Muscle layer of colon (tissue), 2 donors: ENCODE data around the gene KRTAP10-12.

Experiments used
- H3K27ac ChIP-seq: one replicate; pipeline ENCODE4 v1.7.0; 2013; ENCODE audit warnings: low read depth, mild to moderate bottlenecking, low read length, moderate library complexity
- H3K27me3 ChIP-seq, 2 donors: one replicate each; pipeline ENCODE4 v1.7.0; 2013; ENCODE audit warnings: low read length in 2 of 2, mild to moderate bottlenecking in 2 of 2; ENCODE audit not compliant: insufficient read depth in 2 of 2, control insufficient read depth in 1 of 2
- H3K36me3 ChIP-seq: one replicate; pipeline ENCODE4 v1.7.0; 2013; ENCODE audit warnings: mild to moderate bottlenecking, low read length; ENCODE audit not compliant: insufficient read depth
- H3K4me1 ChIP-seq: one replicate; pipeline ENCODE4 v1.7.0; 2013; ENCODE audit warnings: mild to moderate bottlenecking, low read length; ENCODE audit not compliant: insufficient read depth
- H3K4me3 ChIP-seq, 2 donors: one replicate each; pipeline ENCODE4 v1.7.0; 2013; ENCODE audit warnings: low read length in 2 of 2, low read depth in 1 of 2, mild to moderate bottlenecking in 1 of 2, moderate library complexity in 1 of 2
- H3K9ac ChIP-seq: one replicate; pipeline ENCODE4 v1.7.0; 2013; ENCODE audit warnings: low read length
- H3K9me3 ChIP-seq: one replicate; pipeline ENCODE4 v1.7.0; 2013; ENCODE audit warnings: mild to moderate bottlenecking, low read length
- donor health status: abdominal sarcoma.
- donor health status: Adenocarcinoma of cecum.

The KRTAP10-12 gene

DNA sequence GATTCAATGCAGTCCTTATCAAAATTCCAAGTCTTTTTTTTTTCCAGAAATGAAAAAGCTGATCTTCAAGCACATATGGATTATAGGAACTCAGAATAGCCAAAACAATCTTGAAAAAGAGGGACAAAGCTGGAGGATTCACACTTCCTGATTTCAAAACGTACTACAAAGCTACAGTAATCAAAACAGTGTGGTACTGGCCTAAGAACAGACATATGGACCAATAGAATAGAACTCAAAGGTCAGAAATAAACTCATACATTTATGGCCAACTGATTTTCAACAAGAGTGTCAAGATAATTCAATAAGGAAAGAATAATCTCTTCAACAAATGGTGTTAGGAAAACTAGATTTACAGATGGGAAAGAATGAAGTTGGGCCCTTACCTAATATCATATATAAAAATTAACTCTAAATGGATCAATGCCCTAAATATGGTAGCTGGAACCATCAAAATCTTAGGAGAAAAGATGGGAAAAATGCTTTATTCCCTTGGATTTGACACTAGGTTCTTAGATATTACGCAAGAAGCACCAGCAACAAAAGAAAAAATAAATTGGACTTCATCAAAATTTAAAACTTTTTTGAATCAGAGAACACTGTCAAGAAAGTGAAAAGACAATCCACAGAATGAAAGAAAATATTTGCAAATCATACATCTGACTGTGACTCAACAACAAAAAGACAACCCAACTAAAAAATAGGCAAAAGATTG is 4.0 kb upstream of the KRTAP10-12 start:
- Histone ChIP-seq H3K36me3 (no peaks in the 10 kb centered on the region), H3K4me1 (no peaks in the 10 kb centered on the region), H3K27ac (no peak overlapping the region), H3K9me3 (no peaks in the 10 kb centered on the region), H3K9ac (no peak overlapping the region), H3K4me3 (no peak overlapping the region), H3K27me3 (peaks cover 0 to 5% of the 10 kb centered on the region in 2 donors)

DNA sequence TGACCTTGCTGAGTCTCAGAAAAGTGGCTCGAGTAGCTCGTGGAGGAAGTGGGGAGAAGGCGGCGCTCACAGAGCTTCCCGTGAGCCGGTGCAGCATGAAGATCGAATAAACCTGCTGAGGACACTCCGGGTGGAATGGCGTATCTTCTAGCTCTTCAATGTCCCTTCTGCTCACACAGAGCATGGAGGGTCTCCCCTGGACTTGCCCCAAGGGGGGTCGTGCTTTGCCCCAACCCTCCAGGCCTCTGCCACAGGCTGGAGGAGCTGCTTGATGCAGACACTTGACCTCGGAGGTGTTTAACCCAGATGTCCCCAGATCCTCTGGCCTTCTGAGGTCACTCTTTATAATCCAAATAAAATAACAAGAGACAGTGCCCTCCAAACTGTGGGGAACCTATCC is 2.2 kb upstream of the KRTAP10-12 start:
- no peak overlapping the region for H3K27ac ChIP-seq
- H3K9me3 ChIP-seq: no peaks in the 10 kb centered on the region
- H3K4me1 ChIP-seq: no peaks in the 10 kb centered on the region
- H3K27me3 ChIP-seq: peaks cover 0 to 23% of the 10 kb centered on the region in 2 donors
- H3K36me3 ChIP-seq: no peaks in the 10 kb centered on the region
- no peak overlapping the region for H3K4me3 ChIP-seq
- H3K9ac ChIP-seq: no peak overlapping the region

DNA sequence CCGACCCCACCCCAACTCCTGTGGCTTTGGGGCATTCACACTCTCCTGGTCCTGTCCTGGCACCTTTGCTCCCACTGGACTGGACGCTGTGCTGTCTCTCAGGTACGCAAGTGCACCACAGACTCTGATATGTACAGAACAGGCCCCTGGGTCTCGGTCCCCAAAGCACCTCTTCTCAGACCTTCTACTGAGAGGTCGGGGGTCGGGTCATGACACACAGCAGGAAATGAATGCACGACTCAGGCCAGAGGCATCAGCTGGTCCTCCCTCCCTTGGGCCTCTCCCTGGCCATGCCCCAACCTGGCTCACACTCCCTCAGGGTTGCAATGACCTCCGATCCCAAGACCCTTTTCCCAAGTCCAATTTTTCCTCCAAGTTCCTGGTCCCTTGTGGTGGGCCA is 1.8 kb upstream of the KRTAP10-12 start:
- Histone ChIP-seq H3K36me3 (no peaks in the 10 kb centered on the region), H3K27me3 (peaks cover 3 to 26% of the 10 kb centered on the region in 2 donors), H3K9me3 (no peaks in the 10 kb centered on the region), H3K27ac (no peak overlapping the region), H3K4me3 (no peak overlapping the region), H3K4me1 (no peaks in the 10 kb centered on the region), H3K9ac (no peak overlapping the region)

DNA sequence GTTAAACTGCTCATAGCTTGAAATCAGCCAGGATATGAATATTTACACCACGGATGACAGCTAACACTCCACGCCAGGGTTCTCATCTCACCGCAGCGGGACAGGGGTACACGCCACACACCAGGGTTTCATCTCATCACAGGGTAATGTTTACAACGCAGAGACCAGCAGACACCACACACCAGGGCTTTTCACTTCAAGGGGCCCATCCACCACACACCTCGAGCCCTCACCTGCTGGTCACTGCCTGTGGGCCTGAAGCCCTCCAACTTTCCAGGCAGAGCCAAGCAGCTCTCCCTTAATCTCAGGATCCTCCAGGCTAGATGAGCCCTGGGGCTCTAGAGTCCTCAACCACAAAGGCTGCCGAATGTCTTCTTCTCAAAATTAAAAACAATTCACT is 1.3 kb upstream of the KRTAP10-12 start:
- no peak overlapping the region for H3K9ac ChIP-seq
- H3K4me3 ChIP-seq: no peak overlapping the region
- H3K9me3 ChIP-seq: no peaks in the 10 kb centered on the region
- no peaks in the 10 kb centered on the region for H3K4me1 ChIP-seq
- no peak overlapping the region for H3K27ac ChIP-seq
- no peaks in the 10 kb centered on the region for H3K36me3 ChIP-seq
- H3K27me3 ChIP-seq: peaks cover 5 to 30% of the 10 kb centered on the region in 2 donors

DNA sequence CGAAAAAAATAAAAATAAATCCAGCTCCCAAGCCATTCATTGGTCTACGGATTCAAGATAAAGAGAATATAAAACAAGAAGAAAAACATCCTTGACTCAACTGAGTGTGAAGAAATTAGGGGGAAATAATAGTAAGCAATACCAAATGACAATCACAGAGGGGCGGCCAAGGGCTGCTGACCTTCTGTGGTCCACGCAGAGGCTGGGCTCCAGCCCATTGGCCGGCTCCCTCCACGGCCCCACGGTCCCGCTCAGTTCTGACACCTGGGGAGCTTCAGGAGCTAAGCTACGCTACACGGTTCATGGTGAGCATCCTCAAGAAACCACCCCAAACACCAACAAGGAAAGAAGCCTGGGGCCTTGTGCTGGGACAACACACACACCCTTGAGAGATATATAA is 400 bp upstream of the KRTAP10-12 start:
- Histone ChIP-seq H3K27me3 (peaks cover 5 to 36% of the 10 kb centered on the region in 2 donors), H3K4me3 (no peak overlapping the region), H3K36me3 (no peaks in the 10 kb centered on the region), H3K4me1 (no peaks in the 10 kb centered on the region), H3K27ac (no peak overlapping the region), H3K9ac (no peak overlapping the region), H3K9me3 (no peaks in the 10 kb centered on the region)

DNA sequence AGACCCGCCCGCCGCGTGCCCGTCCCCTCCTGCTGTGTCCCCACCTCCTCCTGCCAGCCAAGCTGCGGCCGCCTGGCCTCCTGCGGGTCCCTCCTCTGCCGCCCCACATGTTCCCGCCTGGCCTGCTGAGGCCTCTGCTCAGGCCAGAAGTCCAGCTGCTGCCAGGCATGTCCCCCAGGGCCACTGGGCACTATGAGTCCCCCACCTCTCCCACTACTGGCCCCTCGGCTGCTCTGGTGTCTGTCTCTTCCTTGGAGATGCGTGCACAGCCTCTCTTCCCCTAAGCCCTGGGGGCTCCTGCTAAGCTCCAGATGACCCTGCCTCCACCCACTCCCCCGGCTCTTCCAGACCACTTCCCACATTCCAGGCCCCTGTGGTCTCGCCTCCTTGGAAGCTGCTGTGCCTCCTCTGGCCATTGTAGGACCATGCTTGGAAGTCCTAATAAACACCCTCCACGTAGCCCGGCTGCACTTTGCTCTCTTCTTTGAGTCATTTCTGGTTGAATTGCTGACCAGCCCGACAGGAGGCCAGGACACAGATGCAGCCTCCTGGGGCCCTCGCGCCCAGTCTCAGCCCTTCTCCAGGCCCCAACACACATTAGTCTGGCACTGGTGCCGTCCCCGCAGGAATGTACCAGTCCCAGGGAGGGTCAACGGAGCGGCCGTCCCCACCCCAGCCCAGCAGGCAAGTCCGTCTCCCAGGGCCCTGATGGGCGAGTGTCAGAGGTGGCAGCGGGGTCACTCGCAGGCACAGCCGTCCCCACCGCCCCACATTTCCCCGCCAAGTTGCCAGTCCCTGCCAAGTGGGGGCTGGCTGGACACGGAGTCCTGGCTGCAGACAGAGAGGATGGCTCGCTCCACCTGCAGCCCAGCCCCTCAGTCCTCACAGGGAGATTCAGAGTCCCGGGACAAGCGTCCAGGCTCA is 1.1 kb downstream of the KRTAP10-12 start:
- Histone ChIP-seq H3K27me3 (peaks cover 5 to 51% of the 10 kb centered on the region in 2 donors), H3K27ac (no peak overlapping the region), H3K36me3 (no peaks in the 10 kb centered on the region), H3K9ac (no peak overlapping the region), H3K4me3 (no peak overlapping the region), H3K4me1 (no peaks in the 10 kb centered on the region), H3K9me3 (no peaks in the 10 kb centered on the region)

DNA sequence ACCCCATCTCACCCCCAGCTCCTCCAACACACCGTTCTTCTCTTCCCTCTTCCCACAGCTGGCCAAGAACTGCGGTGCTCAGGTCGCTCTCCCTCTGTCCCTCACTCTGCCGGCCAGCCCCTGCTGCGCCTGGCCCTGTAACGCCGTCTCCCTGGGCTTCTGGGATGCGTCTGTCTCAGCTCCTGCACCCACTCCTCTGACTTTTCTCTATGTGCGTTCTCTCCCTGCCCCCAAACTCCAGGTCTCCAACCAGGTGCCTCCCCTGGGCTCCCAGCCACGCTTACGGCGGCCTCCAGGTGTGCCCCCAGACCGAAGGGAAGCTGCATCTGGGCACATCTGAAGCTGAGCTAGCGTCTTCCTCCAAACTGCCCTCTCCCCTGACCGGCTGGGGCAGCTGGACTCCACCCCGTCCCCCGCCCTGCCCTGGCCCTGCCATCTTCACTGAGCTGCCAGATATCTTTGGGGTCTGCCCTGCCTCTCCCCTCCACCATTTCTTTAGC is 2.6 kb downstream of the KRTAP10-12 start:
- Histone ChIP-seq H3K27ac (no peak overlapping the region), H3K4me1 (no peaks in the 10 kb centered on the region), H3K9ac (no peak overlapping the region), H3K4me3 (no peak overlapping the region), H3K27me3 (peaks cover 5 to 62% of the 10 kb centered on the region in 2 donors), H3K9me3 (no peaks in the 10 kb centered on the region), H3K36me3 (no peaks in the 10 kb centered on the region)

DNA sequence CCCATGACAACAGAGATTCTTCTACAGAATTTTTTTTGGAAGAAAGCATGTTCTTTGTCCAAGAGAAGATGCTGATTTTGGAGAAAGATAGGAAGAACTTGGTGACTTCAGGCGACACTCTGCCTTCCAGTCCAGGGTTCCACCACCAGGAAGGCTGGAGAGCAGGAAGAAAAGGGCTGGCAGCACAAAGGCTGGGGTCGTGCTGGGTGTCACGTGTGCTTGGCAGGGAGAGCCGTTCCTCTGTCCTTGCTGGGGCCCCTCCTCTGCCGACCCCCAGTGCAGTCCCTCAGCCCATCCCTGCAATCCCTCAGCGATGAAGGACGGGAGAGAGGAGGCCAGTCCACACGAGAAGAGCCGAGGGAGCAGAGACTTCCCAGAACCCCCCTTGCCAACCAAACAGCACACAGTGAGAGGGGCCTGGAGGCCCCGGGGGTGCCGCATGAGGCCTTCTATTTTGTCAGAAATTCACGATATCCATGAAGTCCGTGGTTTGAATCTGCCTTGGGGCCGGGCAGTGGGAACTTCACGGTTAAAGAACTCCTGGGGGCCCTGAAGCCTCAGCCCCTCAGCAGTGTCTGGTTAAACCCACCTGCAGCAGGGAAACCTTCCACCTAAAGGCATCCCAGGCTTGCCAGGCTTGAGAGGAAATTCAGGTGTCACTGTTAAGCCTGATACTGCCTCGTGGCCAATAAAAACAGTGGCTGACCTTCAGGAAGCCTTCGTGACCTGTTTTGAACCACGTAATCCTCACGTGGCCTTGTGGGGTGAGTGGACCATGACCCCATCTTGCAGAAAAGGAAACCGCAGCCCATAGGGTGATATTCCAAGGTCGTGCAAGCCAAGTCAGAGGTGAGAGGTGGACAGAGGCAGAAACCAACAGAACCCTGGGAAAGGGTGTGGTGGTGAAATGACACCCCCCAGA is 3.4 kb downstream of the KRTAP10-12 start:
- Histone ChIP-seq H3K36me3 (no peaks in the 10 kb centered on the region), H3K9ac (no peak overlapping the region), H3K4me3 (no peak overlapping the region), H3K4me1 (no peaks in the 10 kb centered on the region), H3K27ac (no peak overlapping the region), H3K27me3 (peaks cover 5 to 62% of the 10 kb centered on the region in 2 donors), H3K9me3 (no peaks in the 10 kb centered on the region)

DNA sequence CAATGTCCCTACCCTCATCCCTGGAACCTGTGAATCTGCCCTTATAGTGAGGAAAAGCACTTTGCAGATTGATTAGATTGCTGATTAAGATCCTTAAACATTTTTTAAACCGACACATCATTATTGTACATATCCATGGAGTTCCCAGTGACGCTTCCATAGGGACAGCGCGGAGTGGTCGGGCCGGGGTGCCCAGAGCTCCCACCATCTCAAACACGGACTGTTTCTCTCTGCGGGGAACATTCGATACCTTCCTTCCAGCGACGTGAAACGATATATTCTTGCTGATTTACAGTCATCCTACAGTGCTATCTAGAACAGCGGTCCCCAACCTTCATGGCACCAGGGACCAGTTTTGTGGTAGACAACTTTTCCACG is 4.0 kb downstream of the KRTAP10-12 start:
- Histone ChIP-seq H3K4me1 (no peaks in the 10 kb centered on the region), H3K27me3 (peaks cover 5 to 63% of the 10 kb centered on the region in 2 donors)

DNA sequence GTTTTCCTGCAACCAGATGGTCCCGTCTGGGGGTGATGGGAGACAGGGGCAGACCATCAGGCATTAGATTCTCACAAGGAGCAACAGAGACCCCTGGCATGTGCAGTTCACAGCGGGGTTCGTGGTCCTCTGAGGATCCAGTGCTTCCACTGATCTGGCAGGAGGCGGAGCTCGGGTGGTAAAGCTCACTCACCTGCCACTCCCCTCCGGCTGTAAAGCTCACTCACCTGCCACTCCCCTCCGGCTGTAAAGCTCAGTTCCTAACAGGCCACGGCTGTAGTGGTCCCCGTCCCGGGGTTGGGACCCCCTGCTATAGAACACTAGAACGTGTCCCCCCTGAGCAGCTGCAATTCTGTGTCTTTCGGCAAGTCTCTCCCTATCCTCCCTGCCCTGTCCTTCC is 4.6 kb downstream of the KRTAP10-12 start:
- no peak overlapping the region for H3K27ac ChIP-seq
- no peak overlapping the region for H3K9ac ChIP-seq
- no peak overlapping the region for H3K4me3 ChIP-seq
- H3K4me1 ChIP-seq: no peaks in the 10 kb centered on the region
- peaks cover 5 to 68% of the 10 kb centered on the region in 2 donors for H3K27me3 ChIP-seq
- H3K36me3 ChIP-seq: no peaks in the 10 kb centered on the region
- H3K9me3 ChIP-seq: no peaks in the 10 kb centered on the region

More for the DNA sequence above, 4.0 kb downstream of the KRTAP10-12 start:
- H3K27ac ChIP-seq: no peak overlapping the region
- H3K9ac ChIP-seq: no peak overlapping the region
- no peaks in the 10 kb centered on the region for H3K36me3 ChIP-seq
- no peak overlapping the region for H3K4me3 ChIP-seq
- no peaks in the 10 kb centered on the region for H3K9me3 ChIP-seq
